Neutrophil (primary cell): ENCODE data around the gene MYO15A.
A peak's percentile ranks its signal among the peaks of the same experiment; 100 is the strongest.

ENCODE experiments used
- H3K27ac ChIP-seq: fragments of 200-600 bp; sonication (generic); 2 replicates; pipeline ENCODE4 v1.5.1; 2016; ENCODE audit warnings: mild to moderate bottlenecking, moderate library complexity
- H3K27me3 ChIP-seq: fragments of 200-600 bp; sonication (generic); 2 replicates; pipeline ENCODE4 v1.6.0; 2016; ENCODE audit warnings: mild to moderate bottlenecking
- H3K36me3 ChIP-seq: fragments of 200-600 bp; sonication (generic); 2 replicates; pipeline ENCODE4 v1.5.1; 2017
- H3K4me1 ChIP-seq, 2 experiments: fragments of 200-600 bp in 1 of 2; sonication (generic) in 1 of 2; 1 replicate in 1 of 2; 2 replicates in 1 of 2; pipeline versions ENCODE4 v1.5.1 to v1.6.1; 2013 to 2016; ENCODE audit warnings: low read depth in 1 of 2, low read length in 1 of 2, mild to moderate bottlenecking in 1 of 2, moderate library complexity in 1 of 2; ENCODE audit not compliant: control insufficient read depth in 1 of 2, insufficient read depth in 1 of 2
- H3K4me3 ChIP-seq, 2 experiments: fragments of 200-600 bp in 1 of 2; sonication (generic) in 1 of 2; 1 replicate in 1 of 2; 2 replicates in 1 of 2; pipeline ENCODE4 v1.5.1; 2013 to 2016; ENCODE audit warnings: low read depth in 1 of 2, low read length in 1 of 2, mild to moderate bottlenecking in 1 of 2, moderate library complexity in 1 of 2
- H3K9me3 ChIP-seq: fragments of 200-600 bp; sonication (generic); 2 replicates; pipeline ENCODE4 v1.5.1; 2016
- CTCF ChIP-seq: fragments of 200-600 bp; sonication (generic); IDR thresholded peaks from 2 replicates; pipeline ENCODE4 v1.5.1; 2016; ENCODE audit warnings: antibody characterized with exemption

The MYO15A gene

DNA sequence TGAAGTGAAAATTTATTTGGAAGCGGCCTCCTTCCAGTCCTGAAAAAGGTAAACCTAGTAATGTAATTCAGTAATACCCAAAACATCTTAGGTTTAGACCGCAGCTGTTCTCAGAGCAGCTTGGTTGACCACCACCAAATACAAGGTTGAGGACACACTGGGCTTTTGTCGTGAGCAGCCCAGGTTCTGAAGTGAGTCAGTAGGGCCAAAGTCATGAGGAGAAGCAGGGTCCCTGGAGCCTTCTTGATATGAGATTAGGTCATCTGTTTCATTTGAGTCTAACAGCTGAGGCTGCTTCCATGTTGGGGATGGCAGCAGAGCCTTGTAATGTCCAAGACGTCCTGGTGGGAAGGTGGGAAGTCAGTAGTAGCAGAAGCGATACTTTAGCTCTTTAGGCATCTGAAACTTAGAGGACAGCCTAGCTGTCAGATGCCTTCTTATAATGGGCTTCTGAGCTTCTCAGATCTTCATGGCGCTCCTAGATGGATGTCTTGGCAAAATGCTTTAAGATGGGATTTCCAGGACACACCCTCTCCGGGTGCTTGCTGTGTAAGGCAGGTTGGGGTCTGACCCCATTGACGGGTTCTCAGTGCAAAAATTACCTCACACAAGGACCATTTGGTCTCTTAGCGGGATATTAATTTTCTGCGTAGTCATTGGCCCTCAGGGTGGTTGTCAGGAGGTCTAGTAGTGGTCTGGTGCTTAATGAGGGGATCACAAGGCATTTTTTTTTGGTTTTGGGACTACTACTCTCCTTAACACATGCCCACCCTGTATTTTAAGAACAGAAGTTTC, 77.5 kb downstream of the MYO15A start:
- Histone ChIP-seq H3K9me3 (no peaks in the 10 kb centered on the region), H3K27ac (peak overlapping the region; percentile 7), H3K27me3 (no peaks in the 10 kb centered on the region), H3K36me3 (no peaks in the 10 kb centered on the region), H3K4me1 (peaks cover 44 to 49% of the 10 kb centered on the region in 2 experiments), H3K4me3 (peak overlapping the region; percentile 89 to 96)
- no peak for TF ChIP-seq CTCF

GRCh38 chr17:18186627-18186982, 78.0 kb downstream of the MYO15A start:
- H3K4me1 ChIP-seq = peaks cover 44 to 53% of the 10 kb centered on the region in 2 experiments
- TF ChIP-seq CTCF = no peak
- H3K36me3 ChIP-seq = no peaks in the 10 kb centered on the region

GRCh38 chr17:18187226-18187625, 78.7 kb downstream of the MYO15A start:
- H3K4me1 ChIP-seq = peaks cover 40 to 48% of the 10 kb centered on the region in 2 experiments
- no peaks in the 10 kb centered on the region for H3K27me3 ChIP-seq
- H3K27ac ChIP-seq = no peak overlapping the region
- H3K4me3 ChIP-seq = no peak overlapping the region
- no peak for TF ChIP-seq CTCF
- H3K36me3 ChIP-seq = no peaks in the 10 kb centered on the region
- H3K9me3 ChIP-seq = no peaks in the 10 kb centered on the region

More at GRCh38 chr17:18186627-18186982, 78.0 kb downstream of the MYO15A start:
- no peaks in the 10 kb centered on the region for H3K27me3 ChIP-seq
- H3K4me3 ChIP-seq = peak overlapping the region in 1 of 2 experiments; percentile 96
- H3K9me3 ChIP-seq = no peaks in the 10 kb centered on the region
- no peak overlapping the region for H3K27ac ChIP-seq

DNA sequence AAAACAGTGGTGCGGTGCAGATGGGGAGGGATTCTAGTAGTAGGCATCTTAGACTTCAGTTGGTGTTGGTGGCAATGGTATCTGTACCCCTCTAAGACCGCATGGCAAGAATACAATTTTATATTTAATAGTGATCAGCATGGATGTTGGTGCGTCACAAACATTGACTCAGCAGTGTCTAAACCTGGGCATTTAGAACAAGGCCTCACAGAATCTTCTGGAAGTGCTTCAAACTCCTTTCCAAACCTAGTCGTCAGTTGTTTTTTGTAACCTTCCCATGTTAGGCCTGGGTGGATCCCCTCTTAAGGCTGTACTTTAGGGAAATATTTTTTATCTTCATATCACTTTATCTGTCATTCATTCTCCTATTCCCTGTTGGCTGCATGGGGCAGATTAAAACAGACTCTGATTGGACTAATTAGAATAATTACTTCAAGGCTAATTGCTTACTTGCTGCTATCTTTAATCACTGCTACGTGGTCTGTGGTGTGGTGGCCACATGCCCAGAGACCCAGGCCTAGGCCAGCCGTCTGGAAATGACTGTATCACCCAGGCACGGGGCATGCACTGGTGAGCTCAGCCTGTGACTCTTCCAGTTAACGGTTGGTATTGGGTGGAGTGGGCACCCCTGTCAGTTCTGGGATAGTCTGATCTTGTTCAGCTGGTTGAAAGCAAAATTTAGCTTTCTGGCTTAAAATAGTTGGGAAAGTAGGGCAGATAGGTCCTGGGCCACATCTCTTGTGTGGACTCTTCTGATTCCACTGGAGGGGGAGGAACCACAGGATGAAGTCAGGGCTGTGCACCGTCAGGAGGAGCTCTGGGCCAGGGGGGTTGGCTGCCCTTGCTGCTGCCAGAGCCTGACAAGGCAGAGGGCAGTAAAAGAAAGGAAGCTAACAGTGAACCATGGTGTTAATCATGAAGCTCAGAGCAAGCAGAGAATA, 79.5 kb downstream of the MYO15A start:
- Histone ChIP-seq H3K36me3 (no peaks in the 10 kb centered on the region), H3K27me3 (no peaks in the 10 kb centered on the region), H3K4me1 (peaks cover 35 to 44% of the 10 kb centered on the region in 2 experiments), H3K9me3 (no peaks in the 10 kb centered on the region), H3K27ac (no peak overlapping the region), H3K4me3 (no peak overlapping the region)
- TF ChIP-seq CTCF = no peak

- peaks cover 12% of the 10 kb centered on the region for H3K36me3 ChIP-seq
- H3K4me1 ChIP-seq = peaks cover 21 to 31% of the 10 kb centered on the region in 2 experiments
- H3K4me3 ChIP-seq = no peak overlapping the region
- H3K9me3 ChIP-seq = no peaks in the 10 kb centered on the region
- no peak for TF ChIP-seq CTCF
- H3K27ac ChIP-seq = peak overlapping the region; percentile 58
- no peaks in the 10 kb centered on the region for H3K27me3 ChIP-seq
Measured at GRCh38 chr17:18190628-18191235, 82.2 kb downstream of the MYO15A start.
